GM12873 (cell line): Measurements from ENCODE around the gene DHDH.

Source experiments
- CTCF ChIP-seq: IDR thresholded peaks from 2 replicates; pipeline ENCODE4 v1.5.1; 2012; ENCODE audit warnings: low read depth, mild to moderate bottlenecking, moderate library complexity, low read length, control low read depth; ENCODE audit not compliant: insufficient read depth; ENCODE audit errors: missing control alignments

The DHDH gene

GRCh38 chr19:48922548-48923490 is 10.7 kb upstream of the DHDH start:
- TF ChIP-seq CTCF = no peak

- TF ChIP-seq CTCF = no peak
These were observed 8.2 kb upstream of the DHDH start for GRCh38 chr19:48925240-48925843.

- TF ChIP-seq CTCF = no peak
These were observed 6.6 kb upstream of the DHDH start for GRCh38 chr19:48926909-48927308.

- TF ChIP-seq CTCF = no peak
These were observed 5.1 kb upstream of the DHDH start for GRCh38 chr19:48928164-48929025.

- no peak for TF ChIP-seq CTCF
These were observed 1.3 kb downstream of the DHDH start for GRCh38 chr19:48934837-48935236.

- TF ChIP-seq CTCF = no peak
These were observed 2.4 kb downstream of the DHDH start for GRCh38 chr19:48935864-48936263.

GRCh38 chr19:48938256-48938655 is 4.8 kb downstream of the DHDH start:
- TF ChIP-seq CTCF = no peak
